Measurements from ENCODE around the gene GALNT11.

DNA sequence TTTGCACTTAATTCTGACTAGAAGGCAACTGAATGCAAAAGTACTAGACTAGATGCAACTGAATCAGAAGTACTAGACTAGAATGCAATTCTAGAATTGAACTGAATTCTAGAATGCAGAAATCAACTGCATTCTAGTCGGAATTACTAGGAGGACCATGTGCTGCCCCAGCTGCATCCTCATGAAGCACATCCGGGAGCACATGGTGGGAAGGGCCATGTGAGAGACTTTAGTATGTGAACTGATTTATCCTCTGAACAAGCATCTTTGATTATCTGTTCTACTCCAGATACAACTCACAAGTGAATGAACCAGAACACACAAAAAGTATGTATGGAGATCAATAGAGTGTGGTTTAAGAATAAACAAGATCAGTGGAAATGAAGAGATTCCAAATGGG, 115.1 kb downstream of the GALNT11 start:
- TF ChIP-seq POLR2A (IDR thresholded peaks at IDR 0.05; ENCODE audit: low read depth, low read length), result no peak
- TF ChIP-seq, protein P1, sequence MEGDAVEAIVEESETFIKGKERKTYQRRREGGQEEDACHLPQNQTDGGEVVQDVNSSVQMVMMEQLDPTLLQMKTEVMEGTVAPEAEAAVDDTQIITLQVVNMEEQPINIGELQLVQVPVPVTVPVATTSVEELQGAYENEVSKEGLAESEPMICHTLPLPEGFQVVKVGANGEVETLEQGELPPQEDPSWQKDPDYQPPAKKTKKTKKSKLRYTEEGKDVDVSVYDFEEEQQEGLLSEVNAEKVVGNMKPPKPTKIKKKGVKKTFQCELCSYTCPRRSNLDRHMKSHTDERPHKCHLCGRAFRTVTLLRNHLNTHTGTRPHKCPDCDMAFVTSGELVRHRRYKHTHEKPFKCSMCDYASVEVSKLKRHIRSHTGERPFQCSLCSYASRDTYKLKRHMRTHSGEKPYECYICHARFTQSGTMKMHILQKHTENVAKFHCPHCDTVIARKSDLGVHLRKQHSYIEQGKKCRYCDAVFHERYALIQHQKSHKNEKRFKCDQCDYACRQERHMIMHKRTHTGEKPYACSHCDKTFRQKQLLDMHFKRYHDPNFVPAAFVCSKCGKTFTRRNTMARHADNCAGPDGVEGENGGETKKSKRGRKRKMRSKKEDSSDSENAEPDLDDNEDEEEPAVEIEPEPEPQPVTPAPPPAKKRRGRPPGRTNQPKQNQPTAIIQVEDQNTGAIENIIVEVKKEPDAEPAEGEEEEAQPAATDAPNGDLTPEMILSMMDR (conservative IDR thresholded peaks at IDR 0.05; ENCODE audit: low read depth, low read length), result no peak
- no peak for TF ChIP-seq BHLHE40 (IDR thresholded peaks at IDR 0.05; ENCODE audit: low read depth, low read length)
- TF ChIP-seq NFE2L2 (IDR thresholded peaks at IDR 0.05; ENCODE audit: low read depth, low read length), result no peak
- no peak for TF ChIP-seq CEBPB (IDR thresholded peaks at IDR 0.05; ENCODE audit: low read depth, low read length)
- TF ChIP-seq, protein P2, sequence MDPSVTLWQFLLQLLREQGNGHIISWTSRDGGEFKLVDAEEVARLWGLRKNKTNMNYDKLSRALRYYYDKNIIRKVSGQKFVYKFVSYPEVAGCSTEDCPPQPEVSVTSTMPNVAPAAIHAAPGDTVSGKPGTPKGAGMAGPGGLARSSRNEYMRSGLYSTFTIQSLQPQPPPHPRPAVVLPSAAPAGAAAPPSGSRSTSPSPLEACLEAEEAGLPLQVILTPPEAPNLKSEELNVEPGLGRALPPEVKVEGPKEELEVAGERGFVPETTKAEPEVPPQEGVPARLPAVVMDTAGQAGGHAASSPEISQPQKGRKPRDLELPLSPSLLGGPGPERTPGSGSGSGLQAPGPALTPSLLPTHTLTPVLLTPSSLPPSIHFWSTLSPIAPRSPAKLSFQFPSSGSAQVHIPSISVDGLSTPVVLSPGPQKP (IDR thresholded peaks at IDR 0.05; ENCODE audit: borderline replicate concordance, low read depth, low read length), result no peak
- TF ChIP-seq MAFK (IDR thresholded peaks at IDR 0.05; ENCODE audit: low read depth, low read length), result no peak
- TF ChIP-seq RAD21 (IDR thresholded peaks at IDR 0.05; ENCODE audit: low read length), result no peak
- TF ChIP-seq FOS (IDR thresholded peaks at IDR 0.05; ENCODE audit: low read depth, low read length), result no peak
- no peak for TF ChIP-seq MAZ (IDR thresholded peaks at IDR 0.05; ENCODE audit: borderline replicate concordance, low read depth, low read length)
- no peak for TF ChIP-seq MXI1 (IDR thresholded peaks at IDR 0.05; ENCODE audit: borderline replicate concordance, low read depth, low read length)
- TF ChIP-seq CHD1 (IDR thresholded peaks at IDR 0.05; ENCODE audit: low read depth, low read length), result no peak
- TF ChIP-seq, protein P3, sequence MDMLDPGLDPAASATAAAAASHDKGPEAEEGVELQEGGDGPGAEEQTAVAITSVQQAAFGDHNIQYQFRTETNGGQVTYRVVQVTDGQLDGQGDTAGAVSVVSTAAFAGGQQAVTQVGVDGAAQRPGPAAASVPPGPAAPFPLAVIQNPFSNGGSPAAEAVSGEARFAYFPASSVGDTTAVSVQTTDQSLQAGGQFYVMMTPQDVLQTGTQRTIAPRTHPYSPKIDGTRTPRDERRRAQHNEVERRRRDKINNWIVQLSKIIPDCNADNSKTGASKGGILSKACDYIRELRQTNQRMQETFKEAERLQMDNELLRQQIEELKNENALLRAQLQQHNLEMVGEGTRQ (IDR thresholded peaks at IDR 0.05; ENCODE audit: low read depth, low read length), result no peak

Measured in IMR-90 (cell line).